Ascending aorta (tissue), 2 donors: ENCODE measurements around the gene HNF1B. TPM values are rescaled to one million over a fixed set of nuclear protein-coding genes. Genes with fewer than 3 reads are reported as not detected.

ENCODE experiments used
- DNase-seq, 2 donors: peaks; one replicate each; pipeline ENCODE4 v3.0.0-alpha.2; 2019; ENCODE audit warnings: low spot score in 2 of 2
- H3K27ac ChIP-seq, 2 donors: fragments of 200-600 bp; sonication (generic); one replicate each; pipeline ENCODE4 v1.5.1; 2016 to 2017; ENCODE audit warnings: mild to moderate bottlenecking in 1 of 2
- H3K27me3 ChIP-seq: fragments of 200-600 bp; sonication (generic); one replicate; pipeline ENCODE4 v1.5.1; 2017
- H3K36me3 ChIP-seq, 2 donors: fragments of 200-600 bp; sonication (generic); one replicate each; pipeline ENCODE4 v1.5.1; 2016
- H3K4me1 ChIP-seq, 2 donors: fragments of 200-600 bp; sonication (generic); one replicate each; pipeline ENCODE4 v1.5.1; 2016 to 2017; ENCODE audit warnings: mild to moderate bottlenecking in 1 of 2
- H3K4me3 ChIP-seq, 2 donors: fragments of 200-600 bp; sonication (generic); one replicate each; pipeline ENCODE4 v1.5.1; 2016 to 2017; ENCODE audit warnings: mild to moderate bottlenecking in 1 of 2
- H3K9me3 ChIP-seq, 2 donors: fragments of 200-600 bp; sonication (generic); one replicate each; pipeline ENCODE4 v1.5.1; 2016
- CTCF ChIP-seq, 3 experiments: fragments of 200-600 bp in 2 of 3; fragments of 450-650 bp in 1 of 3; sonication (generic) in 2 of 3; IDR thresholded peaks; one replicate each; pipeline ENCODE4 v1.5.1; 2016 to 2019; ENCODE audit warnings: antibody characterized with exemption in 3 of 3, mild to moderate bottlenecking in 1 of 3, moderate library complexity in 1 of 3
- intact Hi-C: fragments of 100-400 bp; cut with DNase I; formaldehyde crosslinking; loops from one replicate; pipeline ENCODE4 v1.15.1; 2023
- total RNA-seq: library from RNA; depleted of rRNA; stranded (reverse); fragments of >200 nt; gene quantifications from one replicate; pipeline ENCODE4 v1.1.0, GENCODE V29; 2016

HNF1B gene
- total RNA-seq, 1 donor from 2014 or later, result not detected

- no peak overlapping the region for H3K27ac ChIP-seq
- no peak for DNase-seq
- TF ChIP-seq CTCF (IDR thresholded peaks at IDR 0.05), result no peak
- H3K4me3 ChIP-seq, result no peak overlapping the region
- H3K4me1 ChIP-seq, result no peaks in the 10 kb centered on the region
- H3K27me3 ChIP-seq, result no peaks in the 10 kb centered on the region
- H3K9me3 ChIP-seq, result no peaks in the 10 kb centered on the region
- no peaks in the 10 kb centered on the region for H3K36me3 ChIP-seq
- intact Hi-C loops, result no loop called here
Observed at GRCh38 chr17:37774504-37774903, 29.6 kb upstream of the HNF1B start.

GRCh38 chr17:37772982-37773381, 28.1 kb upstream of the HNF1B start:
- H3K4me3 ChIP-seq, result no peak overlapping the region
- no peak for TF ChIP-seq CTCF (IDR thresholded peaks at IDR 0.05)
- H3K9me3 ChIP-seq, result no peaks in the 10 kb centered on the region
- H3K4me1 ChIP-seq, result no peaks in the 10 kb centered on the region
- no peak for DNase-seq
- no peaks in the 10 kb centered on the region for H3K36me3 ChIP-seq
- H3K27me3 ChIP-seq, result no peaks in the 10 kb centered on the region
- H3K27ac ChIP-seq, result no peak overlapping the region
- intact Hi-C loops, result no loop called here

DNA sequence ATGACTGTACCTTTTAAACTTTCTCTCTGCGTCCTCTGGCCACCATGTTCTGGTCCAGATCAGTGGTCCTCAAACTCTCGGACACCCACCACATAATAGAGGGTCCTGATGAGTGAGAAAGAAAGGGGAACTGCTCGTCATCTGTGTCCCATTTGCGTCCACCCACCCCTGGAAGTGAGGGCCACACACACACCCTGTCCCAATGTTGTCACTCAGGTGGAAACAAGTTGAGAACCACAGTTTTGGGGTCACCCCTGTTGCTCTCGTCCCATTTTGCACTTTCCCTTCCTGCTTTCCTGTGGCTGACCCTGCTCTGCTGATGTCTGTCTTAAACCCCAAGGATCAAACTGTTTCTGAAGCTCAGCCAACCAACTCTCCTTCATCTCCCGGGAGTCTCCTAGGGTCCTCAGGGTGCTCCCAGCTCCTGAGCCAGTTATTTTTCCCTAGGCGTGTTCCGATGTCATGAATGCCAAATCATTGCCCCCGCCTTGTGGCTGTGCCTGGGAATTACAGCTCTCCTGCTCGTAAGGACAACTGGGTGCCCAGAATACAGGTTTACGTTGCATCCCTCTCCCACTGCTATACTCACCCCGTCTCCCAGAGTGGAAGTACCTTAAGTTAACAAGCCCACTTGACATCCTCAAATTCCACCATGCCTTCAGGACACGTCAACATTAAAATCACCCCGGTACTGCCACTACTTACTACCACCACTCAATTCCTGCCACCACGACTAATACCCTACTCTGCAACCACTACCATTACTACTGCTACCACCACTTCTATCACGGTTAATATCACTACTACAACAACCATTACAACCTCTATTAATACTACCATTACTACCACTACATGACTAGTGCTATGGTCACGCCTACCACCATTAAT, 26.0 kb upstream of the HNF1B start:
- peak in 1 of 3 experiments; percentile 41 for TF ChIP-seq CTCF (IDR thresholded peaks at IDR 0.05)

DNA sequence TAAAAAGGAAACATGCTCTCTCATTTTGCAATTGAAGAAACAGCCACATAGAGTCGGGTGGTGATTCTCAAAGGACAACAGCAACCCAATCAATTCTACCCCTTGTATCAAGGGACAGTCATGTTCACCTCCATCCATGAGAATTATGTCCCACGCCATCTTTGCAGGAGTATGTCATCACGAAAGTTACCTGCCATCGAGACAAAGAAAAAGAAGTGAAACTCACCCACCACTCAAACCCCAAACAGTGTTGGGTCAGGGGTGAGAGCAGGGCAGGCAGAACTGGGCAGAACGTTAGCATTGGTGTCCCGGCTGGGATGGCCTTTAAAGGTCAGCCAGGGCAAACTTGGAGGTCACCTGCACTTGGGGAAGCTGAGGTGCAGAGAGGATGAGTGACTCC, 24.2 kb upstream of the HNF1B start:
- H3K9me3 ChIP-seq, result no peaks in the 10 kb centered on the region
- no peak overlapping the region for H3K27ac ChIP-seq
- no peaks in the 10 kb centered on the region for H3K4me1 ChIP-seq
- no peak for TF ChIP-seq CTCF (IDR thresholded peaks at IDR 0.05)
- no peak overlapping the region for H3K4me3 ChIP-seq
- no peak for DNase-seq
- intact Hi-C loops, result no loop called here
- no peaks in the 10 kb centered on the region for H3K36me3 ChIP-seq
- no peaks in the 10 kb centered on the region for H3K27me3 ChIP-seq

More for the DNA sequence above, 26.0 kb upstream of the HNF1B start:
- Histone ChIP-seq H3K36me3 (no peaks in the 10 kb centered on the region), H3K4me3 (no peak overlapping the region), H3K9me3 (no peaks in the 10 kb centered on the region), H3K27me3 (no peaks in the 10 kb centered on the region), H3K4me1 (no peaks in the 10 kb centered on the region), H3K27ac (no peak overlapping the region)
- intact Hi-C loops, result no loop called here
- no peak for DNase-seq

DNA sequence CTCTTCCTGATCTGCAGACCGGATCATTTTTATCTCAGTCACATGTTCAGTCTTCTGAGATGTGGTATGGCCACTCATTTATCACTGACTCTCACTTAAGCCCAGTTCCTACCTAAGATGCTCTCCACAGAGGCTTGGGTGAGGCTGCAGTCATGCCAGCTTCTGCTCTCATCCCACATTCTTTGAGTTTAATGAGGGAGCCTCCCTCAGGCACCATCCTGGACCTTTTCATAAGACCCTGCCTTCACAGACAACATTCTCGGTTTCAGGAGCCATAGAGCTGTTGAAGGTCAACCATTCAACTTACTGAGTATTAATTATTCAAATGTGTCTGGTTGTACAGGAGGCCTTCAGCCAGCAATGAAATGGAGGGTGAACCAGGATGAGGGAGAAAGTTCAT, 23.6 kb upstream of the HNF1B start:
- no peaks in the 10 kb centered on the region for H3K9me3 ChIP-seq
- H3K36me3 ChIP-seq, result no peaks in the 10 kb centered on the region
- intact Hi-C loops, result no loop called here
- TF ChIP-seq CTCF (IDR thresholded peaks at IDR 0.05), result no peak
- no peaks in the 10 kb centered on the region for H3K27me3 ChIP-seq
- no peak for DNase-seq
- H3K27ac ChIP-seq, result no peak overlapping the region
- no peaks in the 10 kb centered on the region for H3K4me1 ChIP-seq
- H3K4me3 ChIP-seq, result no peak overlapping the region
